Activated CD4-positive, alpha-beta T cell treated with anti-CD3 and anti-CD28 coated beads, Interleukin-10, Interleukin-2, amounts not matched to agents 100 ng/mL and 50 ng/mL, durations not matched to agents 16 hours and 8 hours (primary cell): ENCODE measurements around the gene MYZAP.

Experiments
- DNase-seq: peaks from one replicate; pipeline ENCODE4 v3.0.0-alpha.2; 2020

Gene MYZAP, protein sequence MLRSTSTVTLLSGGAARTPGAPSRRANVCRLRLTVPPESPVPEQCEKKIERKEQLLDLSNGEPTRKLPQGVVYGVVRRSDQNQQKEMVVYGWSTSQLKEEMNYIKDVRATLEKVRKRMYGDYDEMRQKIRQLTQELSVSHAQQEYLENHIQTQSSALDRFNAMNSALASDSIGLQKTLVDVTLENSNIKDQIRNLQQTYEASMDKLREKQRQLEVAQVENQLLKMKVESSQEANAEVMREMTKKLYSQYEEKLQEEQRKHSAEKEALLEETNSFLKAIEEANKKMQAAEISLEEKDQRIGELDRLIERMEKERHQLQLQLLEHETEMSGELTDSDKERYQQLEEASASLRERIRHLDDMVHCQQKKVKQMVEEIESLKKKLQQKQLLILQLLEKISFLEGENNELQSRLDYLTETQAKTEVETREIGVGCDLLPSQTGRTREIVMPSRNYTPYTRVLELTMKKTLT

DNA sequence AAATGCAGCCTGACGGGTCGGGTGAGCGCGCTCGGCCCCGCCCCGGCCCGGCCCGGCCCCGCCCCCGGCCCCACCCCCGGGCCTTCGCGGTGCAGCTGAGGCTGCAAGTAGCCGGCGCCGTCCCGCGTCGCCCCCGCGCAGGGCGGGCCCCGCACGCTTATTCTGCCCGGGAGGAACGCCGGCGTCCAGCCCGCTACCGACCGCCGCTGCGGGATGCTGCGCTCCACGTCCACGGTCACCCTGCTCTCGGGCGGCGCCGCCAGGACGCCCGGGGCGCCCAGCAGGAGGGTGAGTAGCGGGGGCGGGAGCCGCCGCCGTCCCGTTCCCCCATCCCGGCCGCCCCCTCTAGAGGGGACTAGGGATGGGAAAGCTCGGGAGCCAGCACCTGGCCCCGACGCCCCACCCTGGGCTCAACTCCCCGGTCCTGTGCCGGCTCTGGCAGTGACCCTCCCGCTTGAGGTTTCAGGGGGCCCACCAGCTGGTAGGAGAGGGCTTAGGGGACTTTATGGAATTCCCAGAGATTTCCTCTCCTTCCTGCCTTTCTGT is at the start of gene MYZAP:
Gene MYZAP (plus strand): TSS at position 83 of the 546 bp plus-strand sequence. CDS start 131 bp downstream, at position 214.
- DNase-seq = peak; percentile 37

DNA sequence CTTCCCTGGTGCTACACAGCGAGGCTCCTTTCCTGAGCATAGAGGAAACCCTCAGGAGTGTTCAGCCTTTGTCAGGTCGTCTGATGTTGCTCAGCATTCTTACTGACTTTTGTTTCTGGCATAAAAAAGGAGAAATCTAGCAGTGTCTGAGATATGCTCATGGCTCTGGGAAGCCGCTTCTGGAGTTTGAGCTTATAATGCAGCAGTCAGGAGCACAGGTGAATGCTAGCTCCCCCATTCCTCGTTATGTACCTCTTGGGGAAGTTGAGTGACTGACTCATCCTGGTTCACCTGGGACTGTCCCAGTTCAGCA is 49.2 kb upstream of the MYZAP start:
- no peak for DNase-seq

GRCh38 chr15:57544848-57545480 is 46.7 kb upstream of the MYZAP start:
- DNase-seq = no peak

GRCh38 chr15:57545995-57546394 is 45.7 kb upstream of the MYZAP start:
- no peak for DNase-seq

- DNase-seq = no peak
Measured at GRCh38 chr15:57547243-57547755, 44.4 kb upstream of the MYZAP start.

- no peak for DNase-seq
Measured at GRCh38 chr15:57548351-57548750, 43.4 kb upstream of the MYZAP start.

- no peak for DNase-seq
Measured at GRCh38 chr15:57548835-57549234, 42.9 kb upstream of the MYZAP start.

- no peak for DNase-seq
Measured at GRCh38 chr15:57549935-57550334, 41.8 kb upstream of the MYZAP start.

DNA sequence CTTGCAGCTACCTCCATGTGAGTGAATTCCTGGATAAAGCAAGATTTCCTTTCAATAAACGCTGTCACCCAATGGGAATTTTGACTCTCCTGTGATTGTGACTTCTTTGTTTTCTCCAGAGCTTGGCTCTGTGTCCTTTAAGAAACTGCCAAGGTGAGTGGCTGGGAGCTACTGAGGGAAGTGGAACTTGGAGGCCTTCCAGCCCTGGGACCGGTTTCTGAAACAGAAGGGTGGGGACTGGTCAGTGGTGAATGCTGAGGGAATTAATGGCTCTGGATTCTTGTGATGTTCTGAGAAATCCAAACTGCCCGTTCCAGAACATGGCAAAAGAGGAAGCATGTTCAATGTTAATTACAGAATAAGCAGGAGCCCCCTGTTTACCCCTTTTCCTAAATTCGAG is 41.1 kb upstream of the MYZAP start:
- DNase-seq = no peak

GRCh38 chr15:57551715-57552677 is 39.7 kb upstream of the MYZAP start:
- no peak for DNase-seq

DNA sequence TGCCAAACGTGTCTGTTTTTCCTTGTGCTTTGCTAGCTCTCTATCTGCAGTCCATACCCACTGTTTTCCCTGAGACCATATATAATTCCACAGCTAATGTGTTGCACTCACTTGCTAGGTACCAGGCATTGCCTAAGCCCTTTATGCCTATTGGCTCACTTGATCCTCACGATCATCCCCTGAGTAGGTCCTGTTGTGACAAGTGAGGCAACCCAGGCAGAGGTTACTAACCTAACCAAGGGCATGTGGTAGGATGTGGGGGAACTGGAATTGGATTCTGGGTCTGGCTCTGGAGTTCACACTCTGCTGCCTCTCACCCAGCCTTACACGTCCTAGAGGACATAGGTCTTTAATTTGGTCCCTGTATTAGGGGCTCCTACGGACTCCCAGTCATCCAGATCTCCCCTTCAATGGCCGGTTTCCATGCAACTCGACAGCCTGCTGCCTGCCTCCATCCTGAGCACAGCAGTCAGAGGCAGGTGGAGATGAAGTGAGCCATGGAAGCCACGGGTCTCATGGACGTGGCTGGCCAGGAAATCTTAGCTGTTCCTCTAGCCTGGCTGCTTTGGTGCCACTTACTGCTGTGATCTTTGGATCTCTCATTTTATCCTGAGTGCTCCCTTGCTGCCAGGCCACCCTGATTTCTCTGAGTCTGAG is 38.9 kb upstream of the MYZAP start:
- DNase-seq = no peak

DNA sequence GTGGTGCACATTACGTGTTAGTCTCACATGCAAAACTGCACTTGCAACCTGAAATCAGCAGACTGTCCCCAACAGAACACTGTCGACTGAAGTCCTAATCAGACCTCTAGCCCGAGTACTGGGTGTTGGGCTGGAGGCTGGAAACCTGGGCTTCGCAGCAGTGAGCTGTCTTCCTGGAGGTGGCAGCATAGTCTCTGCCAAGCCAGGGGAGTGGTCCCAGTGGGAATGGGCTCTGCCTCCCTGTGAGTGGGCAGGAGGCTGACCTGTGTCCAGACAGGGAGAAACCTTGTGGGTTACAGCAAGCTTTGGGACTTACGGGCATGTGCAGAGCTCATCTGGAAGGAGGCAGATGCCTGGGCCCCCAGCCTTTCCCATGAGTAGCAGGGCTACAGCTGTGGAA is 38.2 kb upstream of the MYZAP start:
- DNase-seq = no peak

GRCh38 chr15:57554063-57554811 is 37.5 kb upstream of the MYZAP start:
- DNase-seq = no peak

- DNase-seq = no peak
Measured at GRCh38 chr15:57554812-57555179, 36.9 kb upstream of the MYZAP start.

- no peak for DNase-seq
Measured at GRCh38 chr15:57555270-57555669, 36.4 kb upstream of the MYZAP start.

DNA sequence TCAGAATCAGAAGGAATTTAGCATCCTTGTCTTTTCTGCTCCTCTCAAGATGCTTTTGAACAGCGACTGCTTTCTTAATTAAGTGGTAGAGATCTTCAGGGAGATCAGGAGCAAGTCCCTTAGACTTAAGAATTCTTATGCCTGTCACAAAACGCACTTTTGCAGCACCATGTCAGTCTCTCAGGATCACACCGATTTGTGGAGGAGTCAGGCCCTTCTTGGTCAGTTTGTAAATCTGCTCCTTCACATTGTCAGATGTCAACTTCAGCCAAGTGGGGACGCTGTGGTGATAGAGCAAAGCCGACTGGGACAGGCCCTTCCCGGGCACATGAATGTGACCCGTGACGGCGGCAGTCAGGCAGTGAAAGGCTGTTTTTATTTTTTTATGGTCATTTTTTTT is 35.7 kb upstream of the MYZAP start:
- no peak for DNase-seq

GRCh38 chr15:57557267-57557666 is 34.4 kb upstream of the MYZAP start:
- no peak for DNase-seq

GRCh38 chr15:57557810-57558209 is 33.9 kb upstream of the MYZAP start:
- DNase-seq = no peak

GRCh38 chr15:57559875-57560274 is 31.8 kb upstream of the MYZAP start:
- peak; percentile 74 for DNase-seq

DNA sequence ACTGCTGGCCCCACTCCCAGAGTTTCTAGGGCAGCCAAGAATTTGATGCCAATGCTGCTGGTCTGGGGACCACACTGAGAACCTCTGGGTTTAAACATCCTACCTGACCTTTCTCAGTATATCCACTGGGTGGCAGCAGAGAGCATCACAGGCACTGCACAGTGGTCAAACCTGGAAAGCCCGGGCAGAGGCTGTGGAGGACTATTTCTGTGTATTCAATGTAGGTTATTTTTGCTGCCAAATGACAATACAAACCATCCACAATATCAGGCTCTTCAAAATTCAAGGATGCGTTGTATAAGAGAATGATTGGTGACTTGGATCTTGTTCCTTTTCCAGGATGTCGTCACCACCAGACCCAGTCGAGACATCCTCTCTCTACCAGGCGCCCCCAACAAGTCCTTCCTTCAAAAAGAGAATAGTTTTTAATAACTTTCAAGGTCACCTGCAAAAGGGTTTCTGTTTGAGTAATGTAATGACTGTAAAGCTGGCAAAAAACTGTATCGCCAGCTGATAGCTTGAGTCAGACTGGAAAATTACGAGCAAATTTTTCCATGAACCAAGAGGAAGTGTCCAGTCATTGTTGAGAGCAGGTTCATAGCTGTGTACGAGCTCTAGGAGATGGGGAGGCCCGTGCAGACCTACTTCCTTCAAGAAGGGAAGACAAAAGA is 30.5 kb upstream of the MYZAP start:
- peak; percentile 82 for DNase-seq

DNA sequence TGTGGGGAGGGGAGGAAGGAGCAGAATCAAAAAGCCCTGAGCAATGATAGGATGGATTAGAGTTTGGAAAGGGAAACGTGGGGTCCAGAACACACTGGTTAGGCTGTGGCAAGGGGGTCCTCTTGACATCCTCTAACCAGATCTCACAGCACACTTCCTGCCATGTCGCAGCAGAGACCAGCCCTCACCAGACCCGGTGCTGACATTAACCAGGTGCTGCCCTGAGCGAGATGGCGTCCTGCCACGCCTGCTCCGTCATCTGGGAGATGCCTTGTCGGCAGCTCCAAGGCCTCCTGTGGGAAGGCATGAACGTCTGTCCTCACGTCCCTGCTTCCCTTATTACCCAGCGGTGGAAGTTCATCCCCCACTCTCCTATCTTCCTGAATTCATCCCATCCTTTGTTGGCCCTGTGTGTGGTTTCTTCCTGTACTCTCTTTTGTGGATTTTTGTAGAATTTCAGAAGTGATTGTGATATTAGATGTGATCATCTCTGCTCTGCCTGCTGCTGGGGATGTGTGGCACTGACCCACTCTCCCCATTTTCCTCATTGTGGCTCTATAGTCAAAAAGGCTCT is 29.4 kb upstream of the MYZAP start:
- no peak for DNase-seq
